ENCODE measurements around the gene COPS8. TPM values are rescaled to one million over a fixed set of nuclear protein-coding genes. Genes with fewer than 3 reads are reported as not detected.

The COPS8 gene
- polyA plus RNA-seq, 1 donor: 50.4 TPM

DNA sequence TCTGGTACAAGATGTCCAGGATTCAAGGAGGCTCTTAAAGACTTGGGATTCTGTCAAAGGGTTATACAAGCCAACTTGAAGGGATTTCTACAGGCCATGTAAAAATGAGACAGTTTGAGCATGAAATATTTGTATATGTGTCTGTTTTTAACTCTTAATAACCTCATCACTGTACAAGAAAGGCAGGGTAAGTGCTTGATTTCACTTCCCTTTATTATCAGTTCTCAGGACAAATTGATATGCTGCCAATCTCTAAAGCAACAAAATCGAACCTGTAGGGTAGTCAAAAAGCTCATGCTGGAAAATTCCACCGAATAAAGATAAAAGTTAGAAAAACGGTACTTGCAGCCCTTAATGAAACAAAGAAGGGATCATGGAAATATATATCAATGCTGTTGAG lies 14.1 kb downstream of the COPS8 start:
- H3K36me3 ChIP-seq (ENCODE audit: control insufficient read depth, insufficient read depth, low read length): peaks cover 58% of the 10 kb centered on the region
- WGBS (ENCODE audit: insufficient coverage, low lambda C conversion rate): 100% methylated on average over 3 of the region's 3 CpGs

GRCh38 chr2:237101118-237101979 lies 15.7 kb downstream of the COPS8 start:
- H3K27me3 ChIP-seq (ENCODE audit: control insufficient read depth, insufficient read depth, low read length): no peaks in the 10 kb centered on the region
- H3K36me3 ChIP-seq (ENCODE audit: control insufficient read depth, insufficient read depth, low read length): peaks cover 47% of the 10 kb centered on the region
- DNase-seq: no peak
- no peaks in the 10 kb centered on the region for H3K4me1 ChIP-seq (ENCODE audit: control insufficient read depth, insufficient read depth, low read length)
- no peak overlapping the region for H3K4me3 ChIP-seq (ENCODE audit: low read length)
- 100% methylated on average over 2 of the region's 6 CpGs for WGBS (ENCODE audit: insufficient coverage, low lambda C conversion rate)
- H3K27ac ChIP-seq (ENCODE audit: low read length): no peak overlapping the region
- H3K9me3 ChIP-seq (ENCODE audit: control insufficient read depth, low read depth, low read length): no peaks in the 10 kb centered on the region

More for the DNA sequence above, 14.1 kb downstream of the COPS8 start:
- Histone ChIP-seq H3K27ac (ENCODE audit: low read length) (no peak overlapping the region), H3K4me1 (ENCODE audit: control insufficient read depth, insufficient read depth, low read length) (no peaks in the 10 kb centered on the region), H3K4me3 (ENCODE audit: low read length) (no peak overlapping the region), H3K27me3 (ENCODE audit: control insufficient read depth, insufficient read depth, low read length) (no peaks in the 10 kb centered on the region), H3K9me3 (ENCODE audit: control insufficient read depth, low read depth, low read length) (no peaks in the 10 kb centered on the region)
- no peak for DNase-seq

DNA sequence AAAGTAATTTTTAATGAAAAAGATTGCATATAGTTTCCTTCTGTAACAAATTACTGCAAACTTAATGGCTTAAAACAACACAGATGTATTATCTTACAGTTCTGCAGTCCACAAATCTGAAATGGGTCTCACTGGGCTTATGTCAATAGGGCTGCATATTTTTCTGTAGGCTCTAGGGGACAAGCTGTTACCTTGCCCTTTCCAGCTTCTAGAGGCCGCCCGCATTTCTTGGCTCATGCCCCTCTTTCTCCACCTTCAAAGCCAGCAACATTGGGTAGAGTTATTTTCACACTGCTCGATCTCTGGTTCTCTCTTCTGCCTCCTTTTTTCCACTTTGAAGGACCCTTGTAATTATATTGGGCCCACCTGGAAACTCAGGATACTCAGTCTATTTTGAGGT lies 16.7 kb downstream of the COPS8 start:
- H3K27ac ChIP-seq (ENCODE audit: low read length): no peak overlapping the region
- H3K36me3 ChIP-seq (ENCODE audit: control insufficient read depth, insufficient read depth, low read length): peaks cover 38% of the 10 kb centered on the region
- no peaks in the 10 kb centered on the region for H3K4me1 ChIP-seq (ENCODE audit: control insufficient read depth, insufficient read depth, low read length)
- H3K4me3 ChIP-seq (ENCODE audit: low read length): no peak overlapping the region
- H3K9me3 ChIP-seq (ENCODE audit: control insufficient read depth, low read depth, low read length): no peaks in the 10 kb centered on the region
- DNase-seq: no peak
- no peaks in the 10 kb centered on the region for H3K27me3 ChIP-seq (ENCODE audit: control insufficient read depth, insufficient read depth, low read length)
- WGBS (ENCODE audit: insufficient coverage, low lambda C conversion rate): no CpG with 5 or more reads among the region's 3 CpGs

DNA sequence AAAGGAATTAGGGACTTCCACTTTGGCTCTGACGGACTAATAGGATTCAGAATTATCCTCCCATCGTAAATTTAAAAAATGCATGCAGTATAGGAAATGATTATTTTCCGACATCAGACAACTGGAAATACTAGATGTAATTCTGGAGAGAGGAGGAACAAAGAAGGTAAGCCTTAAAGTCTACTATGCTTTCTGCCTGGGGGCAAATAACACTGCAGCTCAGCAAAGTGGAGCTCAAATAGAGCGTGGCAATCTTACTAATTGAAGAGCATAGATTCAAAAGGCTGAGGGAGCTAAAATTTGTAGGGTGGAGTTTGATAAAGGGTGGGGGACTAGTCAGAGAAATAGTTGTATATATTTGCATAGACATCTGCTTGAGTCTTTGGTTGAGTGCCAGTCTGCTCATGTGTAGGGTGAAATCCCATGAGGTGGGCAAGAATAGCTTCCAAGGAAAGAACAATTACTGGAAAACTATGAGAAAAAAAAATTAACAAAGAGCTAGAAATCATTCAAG lies 23.8 kb downstream of the COPS8 start:
- no peak overlapping the region for H3K4me3 ChIP-seq (ENCODE audit: low read length)
- H3K27me3 ChIP-seq (ENCODE audit: control insufficient read depth, insufficient read depth, low read length): no peaks in the 10 kb centered on the region
- H3K36me3 ChIP-seq (ENCODE audit: control insufficient read depth, insufficient read depth, low read length): no peaks in the 10 kb centered on the region
- H3K9me3 ChIP-seq (ENCODE audit: control insufficient read depth, low read depth, low read length): no peaks in the 10 kb centered on the region
- no peaks in the 10 kb centered on the region for H3K4me1 ChIP-seq (ENCODE audit: control insufficient read depth, insufficient read depth, low read length)
- no peak overlapping the region for H3K27ac ChIP-seq (ENCODE audit: low read length)
- WGBS (ENCODE audit: insufficient coverage, low lambda C conversion rate): no CpG with 5 or more reads among the region's 4 CpGs
- DNase-seq: no peak

DNA sequence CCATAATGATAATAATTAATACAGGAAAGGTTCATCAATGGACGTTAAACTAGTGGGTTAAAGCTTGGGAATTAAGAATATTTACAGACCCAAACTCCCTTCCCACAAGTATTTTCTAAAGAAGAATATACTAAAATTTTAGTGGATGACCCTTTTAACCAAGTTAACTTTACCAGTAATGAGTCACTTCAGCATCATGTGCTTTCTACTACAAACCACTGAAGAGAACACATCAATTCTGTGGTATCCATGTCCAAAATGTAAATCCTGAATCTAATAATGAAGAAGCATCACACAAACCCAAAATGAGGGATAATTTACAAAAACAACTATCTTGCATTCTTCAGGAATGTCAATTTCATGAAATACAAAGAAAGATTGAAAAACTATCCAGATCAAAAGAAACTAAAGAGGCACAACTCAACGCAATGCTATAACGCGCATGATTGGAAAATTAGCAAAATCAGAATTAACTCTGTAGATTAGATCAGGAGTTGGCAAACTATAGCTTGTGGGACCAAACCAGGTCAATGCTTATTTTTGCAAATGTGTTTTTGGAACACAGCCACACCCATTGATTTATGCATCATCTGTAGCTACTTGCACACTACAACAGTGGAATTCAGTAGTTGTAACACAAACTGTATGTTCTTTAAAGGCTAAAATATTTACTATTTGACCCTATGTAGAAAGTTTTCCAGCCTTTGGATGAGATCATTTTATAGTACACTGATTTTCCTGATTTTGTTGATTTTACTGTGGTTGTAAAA lies 27.5 kb downstream of the COPS8 start:
- Histone ChIP-seq H3K4me1 (ENCODE audit: control insufficient read depth, insufficient read depth, low read length) (no peaks in the 10 kb centered on the region), H3K9me3 (ENCODE audit: control insufficient read depth, low read depth, low read length) (no peaks in the 10 kb centered on the region), H3K4me3 (ENCODE audit: low read length) (no peak overlapping the region), H3K36me3 (ENCODE audit: control insufficient read depth, insufficient read depth, low read length) (no peaks in the 10 kb centered on the region), H3K27ac (ENCODE audit: low read length) (no peak overlapping the region), H3K27me3 (ENCODE audit: control insufficient read depth, insufficient read depth, low read length) (no peaks in the 10 kb centered on the region)
- DNase-seq: no peak
- 78% methylated on average over 1 of the region's 4 CpGs for WGBS (ENCODE audit: insufficient coverage, low lambda C conversion rate)

- Histone ChIP-seq H3K4me3 (ENCODE audit: low read length) (no peak overlapping the region), H3K27ac (ENCODE audit: low read length) (no peak overlapping the region), H3K36me3 (ENCODE audit: control insufficient read depth, insufficient read depth, low read length) (no peaks in the 10 kb centered on the region), H3K9me3 (ENCODE audit: control insufficient read depth, low read depth, low read length) (no peaks in the 10 kb centered on the region), H3K4me1 (ENCODE audit: control insufficient read depth, insufficient read depth, low read length) (no peaks in the 10 kb centered on the region), H3K27me3 (ENCODE audit: control insufficient read depth, insufficient read depth, low read length) (no peaks in the 10 kb centered on the region)
- no CpG with 5 or more reads among the region's 3 CpGs for WGBS (ENCODE audit: insufficient coverage, low lambda C conversion rate)
- DNase-seq: no peak
These were observed 30.2 kb downstream of the COPS8 start for GRCh38 chr2:237115870-237116269.

DNA sequence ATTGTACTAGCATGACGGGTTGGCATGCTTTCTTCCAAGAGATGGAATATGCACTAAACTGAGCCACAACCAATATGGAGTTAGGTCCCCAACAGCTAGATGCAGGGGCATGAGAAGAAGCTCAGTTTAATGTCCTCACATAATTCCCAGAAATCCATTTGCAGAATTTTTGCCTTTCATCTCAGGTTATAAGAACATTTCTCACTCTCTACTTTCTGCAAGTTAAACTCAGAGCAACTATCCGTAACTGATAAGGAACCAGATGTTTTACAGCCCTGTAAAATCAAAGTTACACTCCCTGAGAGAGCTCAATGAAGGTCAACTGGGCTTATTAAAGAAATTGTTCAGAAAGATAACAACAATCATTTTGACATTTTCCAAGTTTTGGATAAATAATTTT lies 30.7 kb downstream of the COPS8 start:
- no peak overlapping the region for H3K27ac ChIP-seq (ENCODE audit: low read length)
- no peaks in the 10 kb centered on the region for H3K36me3 ChIP-seq (ENCODE audit: control insufficient read depth, insufficient read depth, low read length)
- no peaks in the 10 kb centered on the region for H3K4me1 ChIP-seq (ENCODE audit: control insufficient read depth, insufficient read depth, low read length)
- H3K27me3 ChIP-seq (ENCODE audit: control insufficient read depth, insufficient read depth, low read length): no peaks in the 10 kb centered on the region
- 58% methylated on average over 2 of the region's 2 CpGs for WGBS (ENCODE audit: insufficient coverage, low lambda C conversion rate)
- H3K4me3 ChIP-seq (ENCODE audit: low read length): no peak overlapping the region
- H3K9me3 ChIP-seq (ENCODE audit: control insufficient read depth, low read depth, low read length): no peaks in the 10 kb centered on the region
- no peak for DNase-seq

- Histone ChIP-seq H3K4me3 (ENCODE audit: low read length) (no peak overlapping the region), H3K4me1 (ENCODE audit: control insufficient read depth, insufficient read depth, low read length) (no peaks in the 10 kb centered on the region), H3K27ac (ENCODE audit: low read length) (no peak overlapping the region), H3K9me3 (ENCODE audit: control insufficient read depth, low read depth, low read length) (no peaks in the 10 kb centered on the region), H3K27me3 (ENCODE audit: control insufficient read depth, insufficient read depth, low read length) (no peaks in the 10 kb centered on the region), H3K36me3 (ENCODE audit: control insufficient read depth, insufficient read depth, low read length) (no peaks in the 10 kb centered on the region)
- WGBS (ENCODE audit: insufficient coverage, low lambda C conversion rate): no CpG with 5 or more reads among the region's 1 CpG
- no peak for DNase-seq
These were observed 32.3 kb downstream of the COPS8 start for GRCh38 chr2:237118025-237118424.

GRCh38 chr2:237118561-237119155 lies 33.0 kb downstream of the COPS8 start:
- WGBS (ENCODE audit: insufficient coverage, low lambda C conversion rate): no CpG with 5 or more reads among the region's 6 CpGs
- H3K27ac ChIP-seq (ENCODE audit: low read length): no peak overlapping the region

GRCh38 chr2:237120916-237121315 lies 35.2 kb downstream of the COPS8 start:
- Histone ChIP-seq H3K36me3 (ENCODE audit: control insufficient read depth, insufficient read depth, low read length) (no peaks in the 10 kb centered on the region), H3K4me1 (ENCODE audit: control insufficient read depth, insufficient read depth, low read length) (no peaks in the 10 kb centered on the region), H3K9me3 (ENCODE audit: control insufficient read depth, low read depth, low read length) (no peaks in the 10 kb centered on the region), H3K27ac (ENCODE audit: low read length) (no peak overlapping the region), H3K27me3 (ENCODE audit: control insufficient read depth, insufficient read depth, low read length) (no peaks in the 10 kb centered on the region), H3K4me3 (ENCODE audit: low read length) (no peak overlapping the region)
- DNase-seq: no peak
- no CpG with 5 or more reads among the region's 4 CpGs for WGBS (ENCODE audit: insufficient coverage, low lambda C conversion rate)

More at GRCh38 chr2:237118561-237119155, 33.0 kb downstream of the COPS8 start:
- DNase-seq: no peak
- H3K4me1 ChIP-seq (ENCODE audit: control insufficient read depth, insufficient read depth, low read length): no peaks in the 10 kb centered on the region
- H3K4me3 ChIP-seq (ENCODE audit: low read length): no peak overlapping the region
- no peaks in the 10 kb centered on the region for H3K27me3 ChIP-seq (ENCODE audit: control insufficient read depth, insufficient read depth, low read length)
- no peaks in the 10 kb centered on the region for H3K9me3 ChIP-seq (ENCODE audit: control insufficient read depth, low read depth, low read length)
- no peaks in the 10 kb centered on the region for H3K36me3 ChIP-seq (ENCODE audit: control insufficient read depth, insufficient read depth, low read length)
